DMS79 (cell line): Measurements from ENCODE around the gene BUD23.

Experiments
- DNase-seq: peaks from one replicate; lab custom pipeline; 2025; lab: John Stamatoyannopoulos, UW

BUD23 gene

GRCh38 chr7:73742753-73743641 lies 59.6 kb downstream of the BUD23 start:
- peak; percentile 99 for DNase-seq

- DNase-seq = peak; percentile 83
Observed at GRCh38 chr7:73746378-73746777, 63.0 kb downstream of the BUD23 start.
